GM21619 (cell line): Measurements from ENCODE around the gene ARHGEF39.
"Not testable (repeated sequence)": the region's sequence is repeated elsewhere in the genome, so short reads cannot be mapped to it uniquely, and the experiment has no call there.

Experiments used
- ATAC-seq: cut with Tn5 transposase; IDR thresholded peaks from one replicate; pipeline ENCODE4 v1.9.1; 2021; ENCODE audit not compliant: unreplicated experiment

The ARHGEF39 gene

DNA sequence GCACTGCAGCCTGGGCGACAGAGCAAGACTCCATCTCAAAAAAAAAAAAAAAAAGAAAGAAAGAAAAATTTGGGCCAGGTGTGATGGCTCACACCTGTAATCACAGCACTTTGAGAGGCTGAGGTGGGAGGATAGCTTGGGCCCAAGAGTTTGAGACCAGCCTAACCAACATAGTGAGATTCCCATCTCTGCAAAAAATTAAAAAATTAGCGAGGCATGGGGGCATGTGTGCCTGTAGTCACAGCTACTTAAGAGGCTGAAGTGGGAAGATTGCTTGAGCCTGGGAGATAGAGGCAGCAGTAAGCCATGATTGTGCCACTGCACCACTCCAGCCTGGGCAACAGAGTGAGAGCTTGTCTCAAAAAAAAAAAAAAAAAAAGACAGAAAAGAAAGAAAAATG is 11.4 kb downstream of the ARHGEF39 start:
- ATAC-seq, result no peak

DNA sequence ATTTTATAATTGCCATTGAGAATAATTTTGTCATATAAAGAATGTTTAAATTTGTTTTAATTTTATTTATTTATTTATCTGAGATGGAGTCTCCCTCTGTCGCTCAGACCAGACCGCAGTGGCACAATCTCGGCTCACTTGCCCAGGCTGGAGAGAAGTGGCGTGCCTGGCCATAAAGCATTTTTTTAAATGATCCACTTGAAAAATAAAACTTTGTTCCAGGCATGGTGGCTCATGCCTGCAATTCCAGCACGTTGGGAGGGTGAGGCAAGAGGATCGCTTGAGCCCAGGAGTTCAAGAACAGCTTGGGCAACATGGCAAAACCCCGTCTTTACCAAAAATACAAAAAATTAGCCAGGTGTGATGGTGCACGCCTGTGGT is 12.2 kb downstream of the ARHGEF39 start:
- no peak for ATAC-seq

DNA sequence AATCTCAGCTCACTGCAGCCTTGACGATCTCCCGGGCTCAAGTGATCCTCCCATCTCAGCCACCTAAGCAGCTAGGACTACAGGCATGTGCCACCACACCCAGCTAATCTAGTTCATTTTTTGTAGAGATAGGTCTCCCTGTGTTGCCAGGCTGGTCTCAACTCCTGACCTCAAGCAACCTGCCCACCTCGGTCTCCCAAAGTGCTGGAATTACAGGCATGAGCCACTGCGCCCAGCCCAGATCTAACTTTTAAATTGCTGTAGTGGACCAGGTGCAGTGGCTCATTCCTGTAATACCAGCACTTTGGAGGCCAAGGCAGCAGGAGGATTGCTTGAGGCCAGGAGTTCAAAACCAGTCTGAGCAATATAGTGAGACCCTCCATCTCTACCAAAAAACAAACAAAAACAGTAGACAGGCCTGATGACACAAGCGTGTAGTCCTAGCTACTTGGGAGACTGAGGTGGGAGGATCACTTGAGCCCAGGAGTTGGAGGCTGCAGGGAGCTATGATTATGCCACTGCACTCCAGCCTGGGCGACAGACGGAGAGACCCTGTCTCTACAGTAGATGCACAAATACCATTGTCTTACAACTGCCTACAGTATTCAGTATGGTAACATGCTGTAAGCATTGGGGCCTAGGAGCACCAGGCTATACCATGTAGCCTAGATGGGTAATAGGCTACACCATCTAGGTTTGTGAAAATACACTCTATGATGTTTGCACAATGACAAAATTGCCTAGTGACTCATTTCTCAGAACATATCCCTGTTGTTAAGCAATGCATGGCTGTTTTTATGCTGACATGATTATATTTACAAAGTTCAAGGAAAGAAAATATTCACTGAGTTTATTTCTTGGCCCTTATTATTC is 12.8 kb downstream of the ARHGEF39 start:
- no peak for ATAC-seq

DNA sequence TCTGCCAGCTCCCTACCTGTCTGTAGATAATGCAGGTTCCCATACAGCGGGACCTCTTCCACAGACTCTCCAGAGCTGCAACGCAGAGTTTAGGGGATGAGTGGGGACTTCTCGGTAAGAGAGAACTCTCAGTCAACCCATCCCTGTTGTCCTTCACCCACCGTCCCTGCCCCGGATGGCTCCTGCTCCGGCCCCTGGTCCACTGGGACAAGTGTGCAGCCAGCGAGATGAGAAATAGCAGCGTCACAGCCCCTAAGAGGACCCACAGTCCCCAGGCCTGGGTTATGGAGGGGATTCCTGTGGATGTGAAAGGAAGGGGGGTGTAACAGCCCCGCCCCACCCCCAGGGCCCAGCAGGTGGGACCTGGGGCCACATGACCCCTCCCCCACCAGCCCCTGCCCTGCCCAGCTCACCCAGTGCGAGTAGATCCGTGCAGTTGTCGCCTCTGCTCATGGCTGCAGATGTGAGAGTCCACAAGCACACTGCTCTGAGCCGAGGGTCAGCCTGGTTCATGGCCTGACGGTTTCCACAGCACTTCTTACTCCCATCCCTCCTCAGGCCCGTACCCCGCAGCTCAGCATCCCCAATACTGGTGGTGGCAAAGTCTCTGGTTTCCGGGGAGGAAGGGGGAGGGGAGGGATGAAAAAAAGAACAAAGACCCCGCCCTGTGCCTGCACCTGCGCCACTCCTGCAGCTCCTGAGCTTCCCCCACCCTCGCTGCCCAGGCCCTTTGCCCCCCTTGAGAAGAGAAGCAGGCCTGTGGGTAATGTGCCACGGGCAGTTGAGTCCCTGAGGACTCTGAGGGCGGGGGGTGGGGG is 14.4 kb downstream of the ARHGEF39 start, which contains the start of gene SIT1:
TSS of gene SIT1 (minus strand) at position 591 of the 818 bp plus-strand sequence. CDS start at position 513, 78 bp downstream.
- no peak for ATAC-seq

DNA sequence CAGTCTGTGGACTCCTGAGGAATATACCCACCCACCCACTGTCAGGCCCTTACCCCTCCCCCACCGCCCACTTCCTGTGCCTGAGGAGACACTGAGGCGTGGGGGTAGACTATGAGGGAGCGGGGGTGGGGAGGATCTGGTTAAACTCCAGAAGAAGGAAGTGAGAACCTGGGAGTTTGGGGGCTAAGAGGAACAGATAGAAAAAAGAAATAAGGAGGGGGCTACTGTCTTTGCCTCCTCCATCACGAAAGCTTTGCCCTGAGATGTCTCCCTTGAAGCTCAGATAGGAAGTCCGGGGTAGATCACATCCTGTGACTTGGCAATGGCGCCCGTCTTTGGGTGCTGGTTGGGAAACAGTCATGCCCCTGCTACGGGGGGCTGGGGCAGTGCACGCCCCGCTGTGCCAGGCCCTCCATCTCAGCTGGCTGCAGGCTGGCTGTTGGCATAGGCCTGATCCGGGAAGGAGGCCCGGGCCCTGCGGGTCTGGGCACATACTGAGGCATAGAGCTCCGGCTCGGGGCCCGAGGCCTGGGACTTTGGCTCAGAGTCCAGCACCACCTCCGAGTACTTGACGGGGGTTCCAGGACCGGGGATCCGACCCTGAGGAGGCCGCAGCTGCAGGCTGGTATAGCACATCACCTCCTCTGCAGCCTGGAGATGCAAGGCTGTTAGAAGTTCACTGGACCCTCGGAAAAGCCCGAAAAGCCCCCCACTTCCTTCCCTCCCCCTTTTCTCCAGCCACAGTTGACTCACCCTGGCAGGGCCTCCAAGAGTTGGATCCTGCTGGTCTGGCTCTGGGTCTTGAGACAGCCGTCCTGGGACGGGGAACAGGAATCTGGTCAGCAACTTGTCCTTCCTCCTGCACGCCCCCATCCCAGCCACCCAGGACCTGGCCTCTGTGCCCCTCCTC is 15.3 kb downstream of the ARHGEF39 start:
- no peak for ATAC-seq

DNA sequence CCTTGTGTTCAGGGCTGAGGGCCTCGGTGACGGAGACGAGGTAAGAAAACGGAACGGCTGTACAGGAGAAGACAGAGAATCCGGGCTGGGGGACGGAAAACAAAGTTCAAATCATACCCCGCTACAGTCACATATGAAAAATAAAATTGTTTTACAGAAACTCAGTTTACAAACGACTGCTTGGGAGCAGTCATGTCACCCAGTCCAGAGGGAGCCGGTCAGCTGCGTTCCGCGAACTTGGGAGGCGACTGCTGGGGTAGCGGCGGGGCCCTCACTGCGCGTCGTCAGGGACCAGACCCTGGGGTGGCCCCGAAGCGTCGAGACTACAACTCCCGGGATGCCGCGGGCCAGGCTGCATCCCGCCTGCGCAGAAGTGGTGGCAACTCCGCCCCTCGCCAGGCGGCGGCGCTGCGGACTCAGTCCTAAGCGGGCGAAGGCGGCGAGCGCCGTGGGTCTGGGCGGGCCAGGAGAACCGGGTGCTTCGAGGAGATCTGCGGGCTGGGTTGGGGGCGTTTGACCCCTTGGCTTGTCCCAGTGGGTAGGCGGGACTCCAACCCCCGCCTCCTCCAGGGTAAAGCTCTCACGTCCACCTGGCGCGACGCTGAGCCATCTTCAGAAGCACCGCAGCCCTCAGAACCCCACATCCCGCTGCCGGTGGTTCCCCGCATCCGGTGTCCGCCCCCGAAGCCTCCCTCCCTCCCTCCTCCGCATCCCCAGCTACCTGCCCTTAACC is 18.3 kb downstream of the ARHGEF39 start:
- ATAC-seq, result peak; percentile 75

DNA sequence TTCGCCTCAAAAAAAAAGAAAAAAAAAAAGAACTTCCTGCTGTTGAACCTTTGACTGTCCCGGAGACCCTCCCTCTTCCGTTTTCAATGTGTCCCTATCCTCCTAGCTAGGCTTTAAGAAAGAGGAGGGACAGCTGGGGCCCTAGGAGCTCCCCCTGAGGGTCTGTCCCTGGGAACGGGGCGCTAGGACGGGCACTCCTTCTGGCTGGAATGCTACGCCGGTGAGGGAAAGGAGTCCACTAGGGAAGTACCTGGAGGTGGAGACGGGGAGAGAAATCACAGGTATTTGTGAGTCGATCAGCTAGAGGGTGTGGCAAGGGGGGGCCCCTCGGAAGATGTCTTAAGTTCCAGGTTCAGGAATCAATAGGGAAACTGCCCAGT is 18.9 kb downstream of the ARHGEF39 start:
- ATAC-seq, result no peak

DNA sequence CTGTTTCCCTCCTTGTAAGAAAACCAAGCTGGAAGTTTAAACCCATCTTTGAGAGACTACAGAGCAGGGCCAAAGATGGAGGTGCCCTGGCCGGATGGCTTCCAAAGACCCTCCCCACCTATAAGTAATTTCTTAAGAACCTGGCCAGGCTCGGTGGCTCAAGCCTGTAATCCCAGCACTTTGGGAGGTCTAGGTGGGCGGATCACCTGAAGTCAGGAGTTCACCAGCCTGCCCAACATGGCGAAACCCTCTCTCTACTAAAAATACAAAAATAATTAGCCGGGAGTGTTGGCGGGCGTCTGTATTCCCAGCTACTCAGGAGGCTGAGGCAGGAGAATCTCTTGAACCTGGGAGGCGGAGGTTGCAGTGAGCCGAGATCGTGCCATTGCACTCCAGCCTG is 19.3 kb downstream of the ARHGEF39 start:
- not testable (repeated sequence) for ATAC-seq

DNA sequence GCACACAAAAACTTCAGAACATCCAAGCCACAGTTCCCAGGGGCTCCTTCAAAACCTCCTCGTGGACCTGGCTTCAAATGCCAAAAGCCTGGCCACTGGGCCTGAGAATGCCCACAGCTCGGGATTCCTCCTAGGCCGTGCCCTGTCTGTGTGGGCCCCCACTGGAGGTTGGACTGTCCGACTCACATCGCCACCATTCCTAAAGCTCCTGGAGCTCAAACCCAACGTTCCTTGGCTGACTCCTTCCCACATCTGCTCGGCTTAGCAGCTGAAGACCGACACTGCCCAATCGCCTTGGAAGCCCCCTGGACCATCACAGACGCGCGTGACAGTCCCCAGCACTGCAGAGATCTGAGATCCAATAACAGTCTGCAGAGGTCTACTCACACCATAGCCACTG is 21.9 kb downstream of the ARHGEF39 start:
- ATAC-seq, result no peak

DNA sequence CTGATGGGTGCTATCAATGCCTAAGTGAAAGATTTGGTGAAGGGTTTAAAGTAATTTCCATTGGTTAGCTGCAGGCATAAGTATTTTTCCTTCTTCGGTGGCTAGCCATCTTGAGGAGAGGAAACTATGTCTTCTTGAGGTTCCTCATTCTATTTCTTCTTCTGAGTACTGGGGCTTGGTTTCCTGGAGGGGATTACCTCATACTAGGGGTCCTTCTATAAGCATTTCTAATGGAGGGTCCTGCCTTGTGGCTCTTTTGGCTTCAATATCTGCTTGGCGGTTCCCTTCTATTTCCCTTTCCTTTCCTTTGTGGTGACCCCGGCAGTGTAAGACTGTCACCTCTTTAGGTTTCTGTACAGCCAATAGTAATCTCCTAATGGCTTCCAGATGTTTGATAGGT is 23.5 kb downstream of the ARHGEF39 start:
- ATAC-seq, result not testable (repeated sequence)

DNA sequence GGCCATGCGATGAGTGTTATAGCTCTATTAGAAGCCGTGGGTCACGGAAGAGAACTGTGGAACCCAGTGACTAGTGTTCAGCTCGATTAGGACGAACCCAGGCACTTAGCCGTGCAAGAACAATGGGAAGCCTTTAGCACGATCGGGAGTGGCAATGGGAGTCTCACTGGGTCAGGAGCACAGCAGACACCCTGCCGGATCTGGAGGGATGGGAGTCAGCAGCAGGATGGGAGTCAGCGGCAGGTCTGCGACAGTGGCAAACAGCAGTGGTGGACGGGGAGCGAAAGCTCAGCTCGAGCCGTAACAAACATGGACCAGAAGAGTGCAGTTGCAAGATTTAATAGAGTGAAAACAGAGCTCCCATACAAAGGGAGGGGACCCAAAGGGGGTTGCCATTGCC is 24.6 kb downstream of the ARHGEF39 start:
- ATAC-seq, result not testable (repeated sequence)

DNA sequence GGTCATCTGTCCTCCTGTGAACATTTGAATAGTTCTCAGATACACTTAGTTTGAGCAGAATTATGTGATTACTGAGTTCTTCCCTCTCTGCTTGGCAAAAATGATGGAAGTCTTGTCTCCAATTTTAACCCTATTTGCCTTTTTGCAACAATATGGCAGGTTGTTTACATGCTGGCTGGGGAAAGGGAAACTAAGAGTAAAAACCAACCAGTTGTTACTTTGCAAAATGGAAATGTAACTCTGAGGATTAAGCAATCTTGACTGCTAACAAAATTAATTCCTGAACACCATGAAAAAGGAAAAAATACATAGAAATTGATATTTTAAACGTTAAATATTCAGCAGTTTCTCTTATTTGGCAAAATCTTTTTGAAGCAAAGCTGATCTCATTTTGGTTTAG is 25.4 kb downstream of the ARHGEF39 start:
- no peak for ATAC-seq

DNA sequence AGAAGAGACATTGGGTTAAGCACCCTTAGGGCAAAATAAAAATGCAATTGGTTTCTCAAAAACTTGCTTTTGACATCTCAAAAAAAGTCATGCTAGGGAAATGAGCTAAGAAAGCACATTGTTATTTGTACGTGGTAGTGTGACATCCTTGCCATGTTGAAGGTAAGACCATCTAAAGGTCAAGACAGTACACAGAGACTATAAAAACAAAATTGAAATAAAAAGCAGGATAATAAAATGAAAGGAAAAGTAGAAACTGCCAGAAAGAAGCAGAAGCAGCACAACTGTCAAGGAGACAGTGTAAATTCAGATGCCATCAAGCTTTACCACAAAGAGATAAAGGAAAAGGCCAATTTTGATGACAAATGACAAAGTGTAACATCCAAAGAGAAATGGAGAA is 25.8 kb downstream of the ARHGEF39 start:
- ATAC-seq, result not testable (repeated sequence)

DNA sequence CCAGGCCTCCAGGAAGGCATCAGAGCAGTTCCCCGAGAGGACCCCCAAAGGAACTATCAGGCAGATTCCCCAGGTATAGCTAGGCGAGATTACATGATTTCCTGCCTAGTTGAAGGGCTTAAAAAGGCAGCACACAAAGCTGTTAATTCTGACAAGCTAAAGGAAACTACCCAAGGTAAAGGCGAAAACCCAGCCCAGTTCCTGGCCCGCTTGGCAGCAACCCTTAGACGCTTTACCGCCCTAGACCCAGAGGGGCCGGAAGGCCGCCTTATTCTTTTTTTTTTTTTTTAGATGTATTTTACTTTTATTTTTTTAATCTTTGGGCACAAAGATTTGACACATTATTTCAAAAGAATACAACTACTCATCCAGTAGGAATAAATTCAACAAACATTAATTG is 26.2 kb downstream of the ARHGEF39 start:
- ATAC-seq, result not testable (repeated sequence)

DNA sequence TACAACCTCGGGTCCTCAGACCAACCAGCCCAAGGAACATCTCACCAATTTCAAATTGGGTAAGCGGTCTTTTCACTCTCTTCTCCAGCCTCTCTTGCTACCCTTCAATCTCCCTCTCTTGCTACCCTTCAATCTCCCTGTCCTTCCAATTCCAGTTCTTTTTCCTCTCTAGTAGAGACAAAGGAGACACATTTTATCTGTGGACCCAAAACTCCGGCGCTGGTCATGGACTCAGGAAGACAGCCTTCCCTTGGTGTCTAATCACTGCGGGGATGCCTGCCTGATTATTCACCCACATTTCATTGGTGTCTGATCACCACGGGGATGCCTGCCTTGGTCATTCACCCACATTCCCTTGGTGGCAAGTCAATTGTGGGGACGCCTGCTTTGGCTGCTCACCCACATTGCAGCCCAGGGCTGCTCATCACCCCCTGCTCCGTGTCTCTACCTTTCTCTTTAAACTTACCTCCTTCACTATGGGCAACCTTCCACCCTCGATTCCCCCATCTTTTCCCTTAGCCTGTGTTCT is 27.5 kb downstream of the ARHGEF39 start:
- ATAC-seq, result not testable (repeated sequence)

DNA sequence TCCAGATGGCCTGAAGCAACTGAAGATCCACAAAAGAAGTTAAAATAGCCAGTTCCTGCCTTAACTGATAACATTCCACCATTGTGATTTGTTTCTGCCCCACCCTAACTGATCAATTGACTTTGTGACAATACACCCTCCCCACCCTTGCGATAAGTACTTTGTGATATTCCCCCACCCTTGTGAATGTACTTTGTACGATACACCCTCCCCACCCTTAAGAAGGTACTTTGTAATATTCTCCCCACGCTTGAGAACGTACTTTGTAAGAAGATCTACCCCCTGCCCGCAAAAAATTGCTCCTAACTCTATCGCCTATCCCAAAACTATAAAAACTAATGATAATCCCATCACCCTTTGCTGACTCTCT is 28.1 kb downstream of the ARHGEF39 start:
- not testable (repeated sequence) for ATAC-seq

DNA sequence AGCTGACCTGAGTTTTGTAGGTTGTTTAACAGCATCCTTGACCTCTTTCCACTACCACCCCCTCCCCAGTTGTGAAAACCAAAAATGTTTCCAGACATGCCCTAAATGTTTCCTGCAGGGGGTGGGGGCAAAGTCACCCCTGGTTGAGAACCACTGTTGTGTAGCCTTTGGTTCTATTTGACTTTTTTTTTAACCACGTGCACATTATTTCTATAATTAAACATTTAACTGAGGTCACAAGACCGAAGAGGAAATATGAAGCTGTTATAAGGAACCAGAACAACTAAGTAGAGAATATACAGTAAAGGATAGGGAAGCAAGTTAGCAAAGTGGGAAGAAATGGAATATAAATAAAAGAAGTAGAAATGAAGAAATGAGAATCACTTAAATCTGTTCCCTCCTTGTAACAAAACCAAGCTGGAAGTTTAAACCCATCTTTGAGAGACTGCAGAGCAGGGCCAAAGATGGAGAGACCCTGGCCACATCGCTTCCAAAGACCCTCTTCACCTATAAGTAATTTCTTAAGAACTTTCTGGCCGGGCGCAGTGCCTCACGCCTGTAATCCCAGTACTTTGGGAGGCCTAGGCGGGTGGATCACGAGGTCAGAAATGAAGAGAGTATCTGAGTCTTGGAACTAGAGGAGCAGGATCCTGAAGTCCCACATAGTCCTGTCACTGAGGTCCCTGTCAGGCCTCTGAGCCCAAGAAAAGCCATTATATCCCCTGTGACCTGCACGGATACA is 28.7 kb downstream of the ARHGEF39 start:
- ATAC-seq, result no peak

DNA sequence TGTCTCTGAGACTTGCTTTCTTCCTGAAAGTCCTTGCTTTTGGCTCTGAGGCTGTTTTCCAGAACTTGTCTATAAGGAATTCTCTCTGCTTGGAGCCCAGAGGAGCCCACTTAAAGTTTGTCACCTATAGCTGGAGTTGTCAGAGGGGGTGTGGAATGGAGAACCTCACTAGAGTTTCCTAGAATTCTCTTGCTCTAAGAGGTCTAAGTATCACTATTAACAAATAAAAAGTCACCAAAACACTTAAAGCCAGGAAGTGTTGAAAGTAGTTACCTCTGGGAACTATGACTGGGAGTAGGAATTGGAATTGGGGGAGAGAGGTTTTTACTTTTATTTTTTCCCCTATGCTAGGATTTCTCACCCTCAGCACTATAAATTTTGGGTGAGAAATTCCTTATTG is 29.3 kb downstream of the ARHGEF39 start:
- ATAC-seq, result no peak

DNA sequence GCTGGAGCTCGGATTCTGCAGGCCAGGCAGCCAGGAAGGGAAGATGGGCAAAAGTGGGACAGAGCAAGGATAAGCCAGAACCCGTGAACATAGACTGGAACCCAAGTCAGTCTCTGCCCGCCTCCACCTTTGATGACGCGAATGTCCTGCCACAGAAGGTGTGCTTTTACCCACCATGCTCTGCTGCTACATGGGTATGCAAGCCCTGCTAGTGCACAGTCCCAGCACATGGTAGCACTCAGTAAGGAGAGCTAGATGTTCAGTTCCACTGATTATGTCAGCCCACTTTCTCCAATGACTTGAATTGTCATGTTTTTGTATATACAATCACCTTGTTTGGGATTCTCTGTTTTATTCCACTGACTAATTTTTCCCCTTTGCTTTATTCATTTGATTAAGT is 35.4 kb downstream of the ARHGEF39 start:
- no peak for ATAC-seq
